PC-9 (cell line): ENCODE measurements around the gene PRDM16.

Experiments used
- EZH2 ChIP-seq: fragments of 200-600 bp; sonication (generic); IDR thresholded peaks from 2 replicates; pipeline ENCODE4 v1.8.0; 2017; ENCODE audit warnings: antibody characterized with exemption, low read depth
- TF ChIP-seq, protein P1 (sequence below): fragments of 200-600 bp; sonication (generic); conservative IDR thresholded peaks from 2 replicates; pipeline ENCODE4 v1.6.1; 2017; ENCODE audit warnings: mixed run types, antibody characterized with exemption, mild to moderate bottlenecking, moderate library complexity

GRCh38 chr1:3091334-3091733 is 22.3 kb downstream of the PRDM16 start:
- TF ChIP-seq, protein P1, sequence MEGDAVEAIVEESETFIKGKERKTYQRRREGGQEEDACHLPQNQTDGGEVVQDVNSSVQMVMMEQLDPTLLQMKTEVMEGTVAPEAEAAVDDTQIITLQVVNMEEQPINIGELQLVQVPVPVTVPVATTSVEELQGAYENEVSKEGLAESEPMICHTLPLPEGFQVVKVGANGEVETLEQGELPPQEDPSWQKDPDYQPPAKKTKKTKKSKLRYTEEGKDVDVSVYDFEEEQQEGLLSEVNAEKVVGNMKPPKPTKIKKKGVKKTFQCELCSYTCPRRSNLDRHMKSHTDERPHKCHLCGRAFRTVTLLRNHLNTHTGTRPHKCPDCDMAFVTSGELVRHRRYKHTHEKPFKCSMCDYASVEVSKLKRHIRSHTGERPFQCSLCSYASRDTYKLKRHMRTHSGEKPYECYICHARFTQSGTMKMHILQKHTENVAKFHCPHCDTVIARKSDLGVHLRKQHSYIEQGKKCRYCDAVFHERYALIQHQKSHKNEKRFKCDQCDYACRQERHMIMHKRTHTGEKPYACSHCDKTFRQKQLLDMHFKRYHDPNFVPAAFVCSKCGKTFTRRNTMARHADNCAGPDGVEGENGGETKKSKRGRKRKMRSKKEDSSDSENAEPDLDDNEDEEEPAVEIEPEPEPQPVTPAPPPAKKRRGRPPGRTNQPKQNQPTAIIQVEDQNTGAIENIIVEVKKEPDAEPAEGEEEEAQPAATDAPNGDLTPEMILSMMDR = no peak
- no peak for TF ChIP-seq EZH2
